ENCODE data around the gene NFATC2IP.
"Not testable (repeated sequence)": the region's sequence is repeated elsewhere in the genome, so short reads cannot be mapped to it uniquely, and the experiment has no call there.

Gene NFATC2IP

DNA sequence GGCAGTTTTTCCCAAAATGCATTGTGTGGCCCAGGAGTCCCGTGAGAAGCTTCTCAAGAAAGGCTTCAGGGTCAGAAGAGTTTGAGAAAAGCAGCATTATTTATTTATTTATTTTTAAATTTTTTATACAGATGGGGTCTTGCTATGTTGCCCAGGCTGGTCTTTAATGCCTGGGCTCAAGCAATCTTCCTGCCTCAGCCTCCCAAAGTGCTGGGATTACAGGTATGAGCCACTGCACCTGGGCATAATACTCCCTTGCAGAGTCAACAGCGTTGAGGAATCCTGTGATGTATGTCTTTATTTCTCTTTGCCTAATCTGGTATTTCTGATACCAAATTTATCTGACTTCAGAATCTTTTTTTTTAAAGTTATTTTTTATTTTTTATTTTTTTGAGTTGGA, 49.3 kb downstream of the NFATC2IP start:
- DNase-seq, result no peak

GRCh38 chr16:29004496-29005139, 53.9 kb downstream of the NFATC2IP start:
- not testable (repeated sequence) for DNase-seq

- peak; percentile 57 for DNase-seq
Observed at GRCh38 chr16:29007730-29008593, 57.2 kb downstream of the NFATC2IP start.

GRCh38 chr16:29009050-29009837, 58.5 kb downstream of the NFATC2IP start:
- DNase-seq, result no peak

DNA sequence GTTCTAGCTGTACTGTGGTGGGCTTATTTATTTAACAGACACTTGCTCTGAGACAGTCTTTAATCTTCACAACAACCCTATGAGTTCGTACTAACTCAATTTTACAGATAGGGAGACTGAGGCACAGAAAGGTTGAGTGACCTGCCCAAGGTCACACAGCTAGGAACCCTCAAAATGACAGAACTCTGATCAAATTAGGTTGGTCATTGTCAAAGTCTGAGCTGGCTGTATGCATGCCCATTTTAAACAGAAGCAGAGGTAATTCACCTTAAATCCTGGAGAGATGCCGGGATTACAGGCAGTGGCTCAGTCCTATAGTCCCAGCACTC, 59.1 kb downstream of the NFATC2IP start:
- no peak for DNase-seq

DNA sequence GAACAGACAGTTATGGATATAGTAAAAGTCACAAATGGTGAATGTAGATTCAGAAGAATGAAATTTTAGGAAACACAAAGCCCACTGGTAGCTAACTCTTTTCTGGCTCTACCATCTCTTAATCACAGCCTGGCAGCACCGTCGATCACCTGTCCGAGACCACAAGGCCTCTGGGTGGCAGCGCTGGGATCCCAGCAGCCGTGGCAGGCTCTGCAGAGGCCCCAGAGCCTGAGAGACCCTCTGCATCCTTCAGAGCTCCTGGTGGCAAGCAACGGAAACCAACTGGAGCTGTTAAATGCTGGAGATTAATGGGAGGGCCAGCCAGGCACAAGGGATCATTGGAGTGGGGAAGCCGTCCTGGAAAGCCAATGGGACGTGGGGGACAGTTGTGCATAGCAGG, 60.4 kb downstream of the NFATC2IP start:
- DNase-seq, result no peak

DNA sequence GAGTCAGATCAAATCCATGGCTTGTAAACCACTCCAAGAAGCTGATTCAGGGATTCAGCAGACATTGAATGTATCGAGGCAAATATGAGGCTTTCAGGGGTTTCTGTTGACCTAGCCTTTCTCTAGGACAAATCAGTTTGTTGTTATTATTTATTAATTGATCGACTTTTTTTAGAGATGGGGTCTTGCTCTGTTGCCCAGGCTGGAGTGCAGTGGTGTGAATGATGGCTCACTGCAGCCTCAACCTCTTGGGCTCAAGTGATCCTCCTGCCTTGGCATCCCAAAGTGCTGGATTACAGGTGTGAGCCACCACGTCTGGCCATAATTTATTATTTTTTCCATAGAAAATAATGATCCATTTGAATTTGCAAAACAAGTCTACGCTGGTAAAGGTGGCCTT, 61.1 kb downstream of the NFATC2IP start:
- DNase-seq, result no peak

GRCh38 chr16:29012913-29013553, 62.3 kb downstream of the NFATC2IP start:
- no peak for DNase-seq

GRCh38 chr16:29014561-29015069, 63.9 kb downstream of the NFATC2IP start:
- no peak for DNase-seq

Data from activated CD4-positive, alpha-beta T cell treated with anti-CD3 and anti-CD28 coated beads for 1 hour (primary cell).